GM19455 (cell line): ENCODE results near the gene C11orf98.
"Not testable (repeated sequence)": the region's sequence is repeated elsewhere in the genome, so short reads cannot be mapped to it uniquely, and the experiment has no call there.

Source experiments
- ATAC-seq: cut with Tn5 transposase; IDR thresholded peaks from one replicate; pipeline ENCODE4 v1.9.1; 2021; ENCODE audit not compliant: unreplicated experiment

Gene C11orf98

GRCh38 chr11:62687508-62688396 lies 22.7 kb upstream of the C11orf98 start:
- ATAC-seq: no peak

- no peak for ATAC-seq
These were observed 17.5 kb upstream of the C11orf98 start for GRCh38 chr11:62682518-62682917.

- no peak for ATAC-seq
These were observed 15.8 kb upstream of the C11orf98 start for GRCh38 chr11:62680825-62681240.

GRCh38 chr11:62678770-62679696 lies 14.0 kb upstream of the C11orf98 start, which contains the start of gene UBXN1:
Gene UBXN1 (minus strand): TSS chr11:62679073. CDS start chr11:62678923, 150 bp downstream.
- ATAC-seq: peak; percentile 81

- no peak for ATAC-seq
These were observed 13.4 kb upstream of the C11orf98 start for GRCh38 chr11:62678433-62678769.

- ATAC-seq: no peak
These were observed 12.7 kb upstream of the C11orf98 start for GRCh38 chr11:62677714-62678113.

GRCh38 chr11:62677156-62677555 lies 12.1 kb upstream of the C11orf98 start:
- no peak for ATAC-seq

- no peak for ATAC-seq
These were observed 11.7 kb upstream of the C11orf98 start for GRCh38 chr11:62676698-62677097.

GRCh38 chr11:62675415-62675814 lies 10.4 kb upstream of the C11orf98 start:
- not testable (repeated sequence) for ATAC-seq

- ATAC-seq: no peak
These were observed 8.2 kb upstream of the C11orf98 start for GRCh38 chr11:62673196-62673525.

- ATAC-seq: peak; percentile 60
These were observed 6.8 kb upstream of the C11orf98 start, which contains the start of the genes LBHD1 and UQCC3 for GRCh38 chr11:62671608-62672389. Gene LBHD1 (minus strand): TSS chr11:62672267. CDS start chr11:62670031, 2,236 bp downstream. Gene UQCC3 (plus strand): TSS chr11:62671673. CDS start chr11:62671746, 73 bp downstream.

- no peak for ATAC-seq
These were observed 6.2 kb upstream of the C11orf98 start for GRCh38 chr11:62671236-62671607.

- no peak for ATAC-seq
These were observed 4.6 kb upstream of the C11orf98 start for GRCh38 chr11:62669420-62670161.

GRCh38 chr11:62667460-62667859 lies 2.5 kb upstream of the C11orf98 start:
- no peak for ATAC-seq

- ATAC-seq: no peak
These were observed 1.4 kb upstream of the C11orf98 start for GRCh38 chr11:62666259-62666926.

GRCh38 chr11:62665599-62666258 lies 719 bp upstream of the C11orf98 start:
- no peak for ATAC-seq

GRCh38 chr11:62664405-62665074 lies 470 bp downstream of the C11orf98 start:
- ATAC-seq: peak; percentile 29

- no peak for ATAC-seq
These were observed 8.1 kb downstream of the C11orf98 start for GRCh38 chr11:62656796-62657429.
